BLaER1 (cell line): ENCODE data around the gene DTL.

Source experiments
- H3K27ac ChIP-seq: shearing (Covaris generic); formaldehyde crosslinking; 2 replicates; pipeline ENCODE4 v1.8.1; 2022
- H3K27me3 ChIP-seq: shearing (Covaris generic); formaldehyde crosslinking; 2 replicates; pipeline ENCODE4 v1.8.1; 2022
- H3K36me3 ChIP-seq: shearing (Covaris generic); formaldehyde crosslinking; 2 replicates; pipeline ENCODE4 v1.8.1; 2022
- H3K4me1 ChIP-seq: shearing (Covaris generic); formaldehyde crosslinking; 2 replicates; pipeline ENCODE4 v1.8.1; 2022
- H3K4me2 ChIP-seq: shearing (Covaris generic); formaldehyde crosslinking; 2 replicates; pipeline ENCODE4 v1.8.1; 2022
- H3K4me3 ChIP-seq: shearing (Covaris generic); formaldehyde crosslinking; 2 replicates; pipeline ENCODE4 v1.8.1; 2022
- H3K9ac ChIP-seq: shearing (Covaris generic); formaldehyde crosslinking; 2 replicates; pipeline ENCODE4 v1.8.1; 2022
- H3K9me3 ChIP-seq: shearing (Covaris generic); formaldehyde crosslinking; 2 replicates; pipeline ENCODE4 v1.8.1; 2022
- H4K20me1 ChIP-seq: shearing (Covaris generic); formaldehyde crosslinking; 2 replicates; pipeline ENCODE4 v1.8.1; 2022
- Cebpa-rat ChIP-seq: shearing (Covaris generic); IDR thresholded peaks from 2 replicates; pipeline ENCODE4 v1.8.1; 2022

Gene DTL

DNA sequence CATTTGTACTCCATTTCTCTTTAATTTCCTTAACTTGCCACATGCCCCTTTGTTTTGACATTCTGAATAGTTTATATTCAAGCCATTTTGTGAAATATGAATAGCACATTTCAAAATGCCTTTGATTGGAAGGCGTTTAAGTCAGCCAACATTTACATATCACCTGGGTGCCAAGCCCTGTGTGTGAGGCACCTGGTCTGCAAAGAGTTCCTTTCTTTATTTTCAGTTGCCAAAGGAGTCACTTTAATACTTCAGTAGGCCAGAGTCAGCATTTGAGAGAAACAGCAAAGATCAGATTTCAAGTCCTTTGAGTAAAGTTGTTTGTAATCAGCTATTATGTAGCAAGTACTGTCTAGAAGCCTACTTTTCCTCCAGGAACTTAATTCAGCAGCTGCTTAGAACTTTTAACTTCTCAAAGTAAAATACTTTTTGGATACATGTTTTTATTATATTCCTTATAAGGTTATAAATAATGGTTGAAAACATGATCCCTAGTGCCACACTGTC lies 70.8 kb downstream of the DTL start:
- peaks cover 86% of the 10 kb centered on the region for H3K36me3 ChIP-seq
- H3K27ac ChIP-seq: no peak overlapping the region
- H3K9ac ChIP-seq: no peak overlapping the region
- no peaks in the 10 kb centered on the region for H3K27me3 ChIP-seq
- no peak for TF ChIP-seq Cebpa-rat
- no peaks in the 10 kb centered on the region for H3K9me3 ChIP-seq
- no peaks in the 10 kb centered on the region for H4K20me1 ChIP-seq
- H3K4me2 ChIP-seq: no peak overlapping the region
- no peaks in the 10 kb centered on the region for H3K4me1 ChIP-seq
- H3K4me3 ChIP-seq: no peak overlapping the region

DNA sequence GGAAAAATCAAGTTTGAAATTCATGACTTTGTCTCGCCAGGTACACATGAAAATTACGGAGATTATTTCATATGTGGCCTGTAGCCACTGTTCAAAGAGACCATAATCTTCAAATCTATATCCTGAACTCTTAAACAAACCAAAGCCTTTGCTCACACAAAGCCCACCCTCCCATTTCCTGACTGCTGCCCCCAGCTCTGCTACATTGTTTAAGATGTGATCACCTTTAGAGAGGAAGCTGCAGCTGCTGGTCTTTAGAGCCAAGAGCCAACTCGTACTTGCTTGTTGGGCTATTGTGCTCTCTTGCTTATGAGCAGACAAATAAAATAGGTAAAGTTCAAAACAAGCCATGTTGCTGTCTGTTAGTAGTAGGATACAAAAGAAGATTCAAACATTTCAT lies 71.9 kb downstream of the DTL start:
- peaks cover 90% of the 10 kb centered on the region for H3K36me3 ChIP-seq
- H3K4me2 ChIP-seq: no peak overlapping the region
- no peaks in the 10 kb centered on the region for H4K20me1 ChIP-seq
- H3K27ac ChIP-seq: no peak overlapping the region
- H3K4me3 ChIP-seq: no peak overlapping the region
- no peaks in the 10 kb centered on the region for H3K4me1 ChIP-seq
- H3K9ac ChIP-seq: no peak overlapping the region
- no peak for TF ChIP-seq Cebpa-rat
- H3K9me3 ChIP-seq: no peaks in the 10 kb centered on the region
- no peaks in the 10 kb centered on the region for H3K27me3 ChIP-seq

DNA sequence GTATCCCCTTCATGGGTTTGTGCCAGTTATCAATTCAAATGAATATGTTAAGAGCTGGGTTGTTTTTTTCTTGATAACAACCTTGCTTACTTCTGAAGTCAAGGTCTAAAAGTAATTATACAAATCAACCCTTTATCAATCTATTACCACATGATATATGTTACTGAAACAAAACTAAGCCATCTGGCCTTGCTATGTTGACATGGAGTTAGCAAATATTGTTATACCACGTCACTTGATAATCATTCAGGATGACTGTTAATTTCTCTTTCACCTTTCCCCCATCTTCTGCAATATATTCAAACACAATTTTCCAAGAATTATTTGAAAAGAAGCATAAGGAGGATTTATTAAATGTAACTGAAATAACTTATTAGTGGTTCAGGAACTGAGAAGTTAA lies 72.6 kb downstream of the DTL start:
- H3K27ac ChIP-seq: no peak overlapping the region
- no peaks in the 10 kb centered on the region for H4K20me1 ChIP-seq
- no peak overlapping the region for H3K4me3 ChIP-seq
- no peak for TF ChIP-seq Cebpa-rat
- no peaks in the 10 kb centered on the region for H3K9me3 ChIP-seq
- peaks cover 90% of the 10 kb centered on the region for H3K36me3 ChIP-seq
- H3K27me3 ChIP-seq: no peaks in the 10 kb centered on the region
- H3K4me1 ChIP-seq: no peaks in the 10 kb centered on the region
- no peak overlapping the region for H3K9ac ChIP-seq
- H3K4me2 ChIP-seq: no peak overlapping the region

- Histone ChIP-seq H3K36me3 (peaks cover 91% of the 10 kb centered on the region), H3K4me3 (no peak overlapping the region), H3K27me3 (no peaks in the 10 kb centered on the region), H3K9ac (no peak overlapping the region), H3K4me2 (no peak overlapping the region), H3K27ac (no peak overlapping the region), H3K9me3 (no peaks in the 10 kb centered on the region), H3K4me1 (no peaks in the 10 kb centered on the region), H4K20me1 (no peaks in the 10 kb centered on the region)
- no peak for TF ChIP-seq Cebpa-rat
Measured at GRCh38 chr1:212108981-212109380, 73.4 kb downstream of the DTL start.

DNA sequence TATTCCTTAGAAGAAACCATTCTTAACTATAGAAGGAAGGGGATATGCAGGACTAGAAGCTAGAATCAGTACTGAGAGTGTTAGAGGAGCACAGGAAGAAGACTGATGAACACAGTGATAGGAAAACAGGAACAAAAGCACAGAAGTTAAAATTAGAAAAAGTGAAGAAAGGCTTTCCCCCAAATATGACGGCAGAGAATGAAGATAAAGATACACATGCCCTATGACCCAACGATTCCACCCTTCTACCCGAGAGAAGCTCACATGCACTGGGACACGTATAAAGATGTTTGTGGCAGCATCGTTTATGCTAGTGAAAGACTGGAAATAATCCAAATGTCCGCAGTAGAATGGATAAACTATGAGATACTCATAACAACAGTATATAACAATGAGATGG lies 74.2 kb downstream of the DTL start:
- no peak overlapping the region for H3K27ac ChIP-seq
- no peak overlapping the region for H3K4me2 ChIP-seq
- no peaks in the 10 kb centered on the region for H4K20me1 ChIP-seq
- no peak overlapping the region for H3K4me3 ChIP-seq
- no peaks in the 10 kb centered on the region for H3K27me3 ChIP-seq
- TF ChIP-seq Cebpa-rat: no peak
- H3K4me1 ChIP-seq: no peaks in the 10 kb centered on the region
- H3K9me3 ChIP-seq: no peaks in the 10 kb centered on the region
- H3K36me3 ChIP-seq: peaks cover 85% of the 10 kb centered on the region
- no peak overlapping the region for H3K9ac ChIP-seq

GRCh38 chr1:212110617-212111016 lies 75.1 kb downstream of the DTL start:
- Histone ChIP-seq H3K9me3 (no peaks in the 10 kb centered on the region), H3K36me3 (peaks cover 80% of the 10 kb centered on the region), H3K4me2 (no peak overlapping the region), H3K9ac (no peak overlapping the region), H4K20me1 (no peaks in the 10 kb centered on the region), H3K4me3 (no peak overlapping the region), H3K4me1 (no peaks in the 10 kb centered on the region), H3K27me3 (no peaks in the 10 kb centered on the region), H3K27ac (no peak overlapping the region)
- TF ChIP-seq Cebpa-rat: no peak

DNA sequence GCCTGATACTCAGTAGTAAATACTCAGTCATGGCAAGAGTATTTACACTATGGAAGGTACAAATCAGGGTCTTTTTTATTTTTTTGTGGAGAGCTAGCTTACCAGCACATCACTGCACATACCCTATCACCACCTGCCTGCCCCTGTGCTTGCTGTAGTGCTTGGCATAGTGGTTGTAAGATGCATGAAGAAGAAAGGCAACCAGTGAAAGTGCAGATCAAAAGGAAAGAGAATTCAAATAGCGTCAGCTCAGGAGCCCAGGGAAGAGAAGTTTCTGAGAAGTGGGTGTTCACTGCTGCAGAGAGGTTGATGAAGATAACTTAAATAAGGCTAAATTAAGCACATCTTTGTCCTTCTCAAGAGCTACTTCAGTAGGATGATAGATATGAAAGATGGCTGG lies 76.0 kb downstream of the DTL start:
- Histone ChIP-seq H3K9ac (no peak overlapping the region), H3K9me3 (no peaks in the 10 kb centered on the region), H3K4me3 (no peak overlapping the region), H3K4me2 (no peak overlapping the region), H3K4me1 (no peaks in the 10 kb centered on the region), H4K20me1 (no peaks in the 10 kb centered on the region), H3K27ac (no peak overlapping the region), H3K27me3 (no peaks in the 10 kb centered on the region), H3K36me3 (peaks cover 71% of the 10 kb centered on the region)
- no peak for TF ChIP-seq Cebpa-rat

DNA sequence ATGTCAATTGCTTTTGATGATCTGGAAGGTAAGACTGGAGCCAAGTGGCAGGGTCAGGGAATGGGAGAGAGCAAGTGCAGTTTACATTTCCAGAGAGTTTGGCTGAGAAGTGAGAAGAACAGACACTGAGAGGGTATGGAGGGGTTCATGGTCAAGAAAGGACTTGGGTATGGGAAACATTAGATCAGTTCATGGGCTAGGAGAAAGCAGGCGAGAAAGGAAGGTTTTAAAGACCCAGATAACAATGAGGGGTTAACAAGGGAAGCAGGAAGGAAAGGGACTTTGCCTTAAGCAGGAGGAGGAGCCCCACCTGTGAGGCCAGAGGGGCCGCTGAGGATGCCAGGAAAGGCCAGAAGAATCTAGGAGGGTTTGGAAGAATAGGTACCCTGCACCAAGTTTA lies 78.2 kb downstream of the DTL start:
- no peaks in the 10 kb centered on the region for H3K27me3 ChIP-seq
- H4K20me1 ChIP-seq: no peaks in the 10 kb centered on the region
- no peak overlapping the region for H3K4me2 ChIP-seq
- no peak overlapping the region for H3K27ac ChIP-seq
- H3K4me3 ChIP-seq: no peak overlapping the region
- no peak for TF ChIP-seq Cebpa-rat
- H3K36me3 ChIP-seq: peaks cover 49% of the 10 kb centered on the region
- no peak overlapping the region for H3K9ac ChIP-seq
- no peaks in the 10 kb centered on the region for H3K4me1 ChIP-seq
- no peaks in the 10 kb centered on the region for H3K9me3 ChIP-seq

GRCh38 chr1:212118167-212118871 lies 82.8 kb downstream of the DTL start:
- H3K4me2 ChIP-seq: no peak overlapping the region

GRCh38 chr1:212118872-212119260 lies 83.3 kb downstream of the DTL start:
- H3K4me2 ChIP-seq: no peak overlapping the region
- peaks cover 6% of the 10 kb centered on the region for H3K36me3 ChIP-seq
- H3K27ac ChIP-seq: no peak overlapping the region
- H3K9me3 ChIP-seq: no peaks in the 10 kb centered on the region
- no peaks in the 10 kb centered on the region for H4K20me1 ChIP-seq
- no peak overlapping the region for H3K4me3 ChIP-seq
- no peak for TF ChIP-seq Cebpa-rat
- H3K4me1 ChIP-seq: no peaks in the 10 kb centered on the region
- H3K27me3 ChIP-seq: no peaks in the 10 kb centered on the region
- H3K9ac ChIP-seq: no peak overlapping the region

More at GRCh38 chr1:212118167-212118871, 82.8 kb downstream of the DTL start:
- Histone ChIP-seq H3K9ac (no peak overlapping the region), H4K20me1 (no peaks in the 10 kb centered on the region), H3K4me3 (no peak overlapping the region), H3K36me3 (peaks cover 11% of the 10 kb centered on the region), H3K27ac (no peak overlapping the region), H3K27me3 (no peaks in the 10 kb centered on the region), H3K9me3 (no peaks in the 10 kb centered on the region), H3K4me1 (no peaks in the 10 kb centered on the region)
- TF ChIP-seq Cebpa-rat: no peak
